NCI-H1436 (cell line): ENCODE measurements around the gene ARRB1.
"Not testable (repeated sequence)": the region's sequence is repeated elsewhere in the genome, so short reads cannot be mapped to it uniquely, and the experiment has no call there.

Experiments used
- DNase-seq: peaks from one replicate; lab custom pipeline; 2025; lab: John Stamatoyannopoulos, UW

The ARRB1 gene

DNA sequence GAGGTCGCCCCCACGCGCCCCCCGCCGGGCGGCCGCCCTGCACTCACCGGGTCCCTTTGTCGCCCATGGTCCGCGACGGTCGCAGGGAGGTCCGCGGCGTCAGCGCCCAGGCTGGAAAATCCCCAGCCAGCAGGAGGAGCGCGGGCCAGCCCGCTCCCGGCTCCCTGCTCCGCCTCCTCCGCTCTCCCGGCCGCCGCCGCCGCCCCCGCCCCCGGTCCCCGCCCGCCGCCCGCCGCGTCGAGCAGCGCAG is at the start of gene ARRB1:
TSS of gene ARRB1 (minus strand) at position 121 of the 250 bp plus-strand sequence. CDS start at position 67, 54 bp downstream.
- peak; percentile 22 for DNase-seq

DNA sequence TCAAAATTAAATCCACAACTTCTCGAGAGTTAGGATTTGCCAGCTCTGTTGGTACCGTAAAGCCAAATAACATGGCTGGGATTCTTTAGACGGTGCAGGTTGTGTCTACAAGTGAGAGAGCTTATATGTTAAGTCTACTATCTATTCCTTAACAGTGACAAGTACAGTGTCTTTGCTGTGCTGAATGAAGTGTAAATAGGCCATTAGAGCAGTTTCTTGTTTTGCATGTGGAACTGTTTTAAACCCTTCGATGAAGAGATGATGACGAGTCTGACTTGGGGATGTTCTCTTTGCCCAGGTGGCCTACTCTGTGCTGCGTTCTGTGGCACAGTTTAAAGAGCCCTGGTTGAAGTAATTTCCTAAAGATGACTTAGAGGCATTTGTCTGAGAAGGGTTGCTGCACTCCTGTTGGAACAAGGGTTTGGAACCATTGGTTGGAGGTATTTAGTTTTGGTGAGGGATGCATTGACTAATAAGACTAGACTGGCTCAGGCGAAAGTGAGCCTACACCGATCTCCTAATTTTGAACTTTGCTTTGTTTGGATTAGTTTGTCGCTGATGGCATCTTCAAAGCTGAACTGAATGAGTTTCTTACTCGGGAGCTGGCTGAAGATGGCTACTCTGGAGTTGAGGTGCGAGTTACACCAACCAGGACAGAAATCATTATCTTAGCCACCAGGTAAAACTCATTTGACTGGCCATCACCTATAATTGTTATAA is 48.8 kb upstream of the ARRB1 start:
- no peak for DNase-seq

DNA sequence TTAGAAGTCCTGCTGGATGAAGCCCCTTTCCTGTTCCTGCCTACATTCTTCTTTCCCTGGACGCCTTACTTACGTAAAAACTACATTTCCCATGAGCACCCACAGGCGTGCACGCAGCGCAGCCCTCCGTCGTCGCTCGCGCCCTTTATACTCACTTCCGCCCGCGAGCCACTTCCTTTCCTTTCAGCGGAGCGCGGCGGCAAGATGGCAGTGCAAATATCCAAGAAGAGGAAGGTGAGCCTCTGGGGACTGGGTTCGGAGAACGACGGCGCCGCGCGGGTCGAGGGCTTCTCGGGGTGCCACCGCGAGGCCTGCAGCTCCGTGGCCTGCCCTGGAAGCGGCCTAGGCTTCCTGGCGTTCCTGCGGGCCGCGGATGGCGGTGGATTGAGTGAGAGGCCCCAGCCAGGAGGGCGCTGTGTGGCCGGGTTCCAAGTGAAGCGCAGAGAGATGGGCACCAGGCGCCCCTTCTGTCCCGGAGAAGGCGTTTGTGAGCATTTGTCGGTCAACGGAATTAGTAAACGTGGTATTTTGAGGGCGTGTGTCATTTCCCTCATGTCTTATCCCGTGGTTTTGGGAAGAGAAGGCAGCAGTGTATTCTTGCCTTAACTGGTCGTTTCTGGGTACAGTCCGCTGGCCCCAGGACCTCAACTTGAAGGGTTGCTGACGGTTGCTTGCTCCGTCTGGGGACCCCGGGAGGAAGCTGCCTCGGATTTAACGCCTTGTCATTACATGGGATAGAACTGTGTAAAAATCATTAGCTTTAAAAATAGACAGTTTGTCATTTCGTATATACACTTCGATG is 48.1 kb upstream of the ARRB1 start, which contains the start of gene RPS3:
TSS of gene RPS3 (plus strand) at position 175 of the 802 bp plus-strand sequence. CDS start at position 205, 30 bp downstream.
- DNase-seq, result peak; percentile 88

DNA sequence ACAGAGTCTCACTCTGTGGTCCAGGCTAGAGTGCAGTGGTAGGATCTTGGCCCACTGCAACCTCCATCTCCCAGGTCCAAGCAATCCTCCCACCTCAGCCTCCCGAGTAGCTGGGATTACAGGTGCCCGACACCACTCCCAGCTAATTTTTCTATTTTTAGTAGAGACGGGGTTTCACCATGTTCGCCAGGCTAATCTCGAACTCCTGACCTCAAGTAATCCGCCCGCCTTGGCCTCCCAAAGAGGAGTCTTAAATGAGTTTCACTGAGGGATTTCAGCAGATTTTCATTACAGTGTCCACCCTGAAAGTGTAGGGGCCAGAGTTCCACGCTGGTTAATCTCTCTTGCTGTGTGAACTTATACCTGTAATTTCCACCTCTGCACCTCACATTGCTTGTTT is 47.4 kb upstream of the ARRB1 start:
- DNase-seq, result no peak

DNA sequence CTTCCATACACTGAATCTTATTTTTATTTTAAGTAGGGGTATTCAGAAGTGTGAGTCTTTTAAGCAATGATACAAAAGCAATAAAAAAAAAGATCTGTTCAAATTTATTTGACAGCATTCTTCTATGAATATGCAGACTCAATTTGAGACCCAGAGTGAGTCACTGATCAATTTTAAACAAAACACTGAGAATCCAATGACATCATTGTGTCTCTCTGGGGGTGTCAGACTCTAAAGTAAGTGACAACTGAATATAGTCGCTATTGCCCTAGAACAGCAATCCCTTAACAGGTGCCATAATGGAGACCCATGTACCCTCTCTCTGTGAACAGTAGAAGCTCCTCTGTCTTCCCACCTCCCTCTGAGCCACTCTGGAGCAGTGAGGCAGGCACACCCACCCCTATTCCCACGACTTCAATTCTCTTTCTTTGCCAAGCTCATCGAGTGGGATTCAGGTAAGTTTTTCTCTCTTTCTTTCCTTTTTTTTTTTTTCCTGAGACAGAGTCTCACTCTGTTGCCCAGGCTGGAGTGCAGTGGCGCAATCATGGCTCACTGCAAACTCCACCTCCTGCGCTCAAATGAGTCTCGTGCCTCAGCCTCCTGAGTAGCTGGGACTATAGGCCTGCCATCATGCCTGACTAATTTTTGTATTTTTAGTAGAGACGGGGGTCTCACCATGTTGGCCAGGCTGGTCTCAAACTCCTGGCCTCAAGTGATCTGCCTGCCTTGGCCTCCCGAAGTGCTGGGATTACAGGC is 42.8 kb upstream of the ARRB1 start:
- no peak for DNase-seq

DNA sequence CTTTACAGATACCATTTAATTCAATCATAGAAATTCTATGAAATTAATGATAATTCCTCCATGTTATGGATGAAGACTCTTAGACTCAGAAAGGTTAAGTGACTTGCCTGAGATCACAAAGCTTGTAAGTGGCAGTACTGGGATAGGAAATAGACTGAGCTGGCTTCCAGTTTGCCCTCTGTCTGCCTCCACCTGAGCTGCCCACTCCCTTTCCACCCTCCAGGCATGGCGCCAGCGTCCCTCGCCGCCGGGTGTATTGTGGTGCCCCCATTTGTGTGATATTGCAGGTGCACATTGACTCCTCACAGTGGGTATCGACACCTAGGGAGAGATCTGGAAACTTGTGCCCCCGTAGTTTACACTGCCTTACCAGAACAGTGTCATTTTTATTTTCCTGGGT is 38.5 kb upstream of the ARRB1 start:
- no peak for DNase-seq

DNA sequence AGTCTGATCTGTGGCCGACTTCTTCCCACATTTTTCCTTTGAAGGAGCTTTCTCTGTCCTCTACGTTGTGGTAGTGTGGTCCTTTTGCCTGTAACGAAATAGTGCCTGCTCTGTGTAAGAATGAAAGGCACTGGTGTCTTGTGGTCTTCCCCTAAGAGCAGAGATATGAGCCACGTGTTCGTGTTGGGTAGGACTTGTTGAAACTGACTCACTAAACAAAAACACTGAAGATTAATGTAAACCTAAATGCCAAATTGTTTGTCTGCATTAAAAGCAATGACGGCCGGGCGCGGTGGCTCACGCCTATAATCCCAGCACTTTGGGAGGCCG is 37.8 kb upstream of the ARRB1 start:
- DNase-seq, result no peak

DNA sequence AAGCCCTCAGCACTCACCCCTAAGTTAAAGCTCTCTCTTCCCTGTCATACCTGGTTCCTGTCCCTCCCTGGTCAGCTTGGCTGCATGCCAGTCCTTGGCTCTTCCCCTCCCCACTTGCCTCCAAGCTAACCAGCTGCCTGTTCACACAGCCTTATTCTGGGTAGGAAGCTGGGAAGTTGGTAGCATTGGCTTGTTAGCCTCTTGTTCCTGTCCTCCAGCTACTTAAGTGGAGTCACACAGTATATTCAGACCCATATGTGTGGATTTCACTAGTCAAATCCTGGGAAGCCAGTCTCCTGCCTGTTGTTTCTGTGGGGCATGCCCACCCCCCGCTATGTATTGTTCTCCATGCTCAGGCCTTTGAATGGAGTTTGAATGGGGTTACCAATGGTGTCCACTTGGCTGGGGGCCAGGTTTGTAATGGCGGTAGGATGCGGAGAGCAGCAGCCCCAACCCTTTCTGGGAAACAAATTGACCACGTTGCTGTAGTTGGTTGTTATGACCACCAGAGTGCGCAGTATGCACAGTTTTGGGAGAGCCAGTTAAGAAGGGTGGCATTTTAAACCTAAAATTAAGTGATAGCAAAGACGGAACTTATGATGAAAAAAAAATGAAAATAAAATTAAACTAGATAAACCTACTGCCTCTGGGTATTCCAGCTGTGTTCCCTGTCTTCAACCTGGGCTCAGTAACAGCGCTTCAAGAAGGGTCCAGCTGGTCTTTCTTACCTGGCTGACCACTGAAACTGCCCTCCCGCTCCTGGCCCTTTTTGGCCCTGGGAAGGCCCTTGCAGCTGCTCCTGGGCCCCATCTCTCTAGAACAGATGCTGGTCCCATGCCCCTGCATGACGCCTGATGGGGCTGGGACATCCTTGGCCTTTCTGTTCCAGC is 37.2 kb upstream of the ARRB1 start:
- DNase-seq, result peak; percentile 64

DNA sequence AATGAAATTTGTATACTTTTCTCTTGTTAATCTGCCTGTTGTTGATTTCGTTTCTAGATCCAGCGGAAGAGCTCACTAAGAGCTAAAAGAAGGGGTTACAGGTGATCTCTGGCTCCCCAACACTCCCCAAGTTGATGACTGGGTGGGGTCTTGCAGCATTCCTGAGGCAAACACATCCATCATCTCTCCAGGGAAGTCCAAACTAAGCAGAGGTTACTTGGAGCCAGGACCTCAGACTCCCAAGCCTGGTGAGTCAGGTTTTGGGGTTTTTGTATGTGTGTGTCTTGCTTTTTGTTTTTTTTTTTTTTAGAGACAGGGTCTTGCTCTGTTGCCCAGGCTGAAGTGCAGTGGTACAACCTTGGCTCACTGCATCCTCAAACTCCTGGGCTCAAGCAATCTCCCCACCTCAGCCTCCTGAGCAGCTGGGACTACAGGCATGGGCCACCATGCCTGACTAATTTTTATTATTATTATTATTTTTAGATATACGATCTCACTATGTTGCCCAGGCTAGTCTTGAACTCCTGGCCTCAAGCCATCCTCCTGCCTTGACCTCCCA is 36.4 kb upstream of the ARRB1 start:
- no peak for DNase-seq

DNA sequence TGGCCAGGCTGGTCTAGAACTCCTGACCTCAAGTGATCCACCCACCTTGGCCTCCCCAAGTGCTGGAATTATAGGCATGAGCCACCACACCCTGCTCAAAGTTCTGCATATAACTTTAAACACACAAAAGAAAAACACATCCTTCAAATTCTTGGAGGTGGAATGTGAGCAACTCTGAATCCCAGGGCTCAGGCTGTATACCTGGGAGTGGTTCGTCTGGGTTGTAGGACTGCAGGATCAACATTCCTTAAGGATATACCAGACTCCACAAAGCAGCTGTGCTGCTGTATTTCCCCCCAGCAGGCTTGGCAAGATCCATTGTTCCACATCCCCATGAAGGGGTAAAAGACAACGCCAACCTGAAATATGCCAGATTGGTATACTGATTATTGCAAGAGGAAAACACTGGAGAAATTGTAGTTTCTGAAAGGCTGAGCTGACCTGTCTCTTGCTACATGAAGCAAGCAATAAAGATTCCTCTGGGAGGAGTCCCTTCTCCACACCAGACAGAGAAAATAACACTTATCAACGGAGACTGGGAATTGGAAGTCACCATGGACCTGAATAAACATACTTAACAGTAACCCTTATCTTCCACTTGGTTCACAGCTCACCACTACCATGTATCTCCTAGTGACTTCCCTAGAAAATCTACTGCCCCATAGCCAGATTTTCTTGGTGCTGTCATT is 35.6 kb upstream of the ARRB1 start:
- DNase-seq, result no peak

DNA sequence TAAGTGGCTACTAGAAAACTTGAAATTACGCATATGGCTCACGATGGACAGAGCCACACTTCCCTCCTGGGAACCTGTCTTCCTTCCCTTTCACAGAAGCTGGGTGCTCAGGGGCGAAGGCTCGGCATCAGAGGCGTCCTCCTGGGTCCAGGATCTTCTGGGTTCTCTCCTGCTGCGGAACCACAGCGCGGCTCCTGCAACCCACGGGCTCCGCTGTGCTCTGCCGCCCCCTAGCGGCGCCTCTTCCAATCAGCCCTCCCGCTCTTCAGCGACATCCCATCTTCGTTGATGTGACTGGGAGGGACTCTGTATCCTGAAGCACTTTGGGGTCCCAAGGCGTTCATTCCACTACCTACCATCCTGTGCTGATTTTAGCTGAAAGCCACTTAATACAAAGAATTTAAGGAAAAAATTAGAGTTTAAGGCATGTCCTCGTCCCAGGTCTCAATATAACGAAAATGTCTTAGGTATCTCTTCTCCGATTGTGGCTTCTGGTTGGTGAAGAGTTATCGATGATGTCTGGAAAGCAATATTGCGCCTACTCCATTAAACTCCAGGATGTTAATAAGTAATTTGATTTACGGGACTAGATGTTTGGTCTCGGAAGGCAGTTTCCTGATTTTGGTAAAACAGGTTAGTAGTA is 33.1 kb upstream of the ARRB1 start:
- DNase-seq, result peak; percentile 69

DNA sequence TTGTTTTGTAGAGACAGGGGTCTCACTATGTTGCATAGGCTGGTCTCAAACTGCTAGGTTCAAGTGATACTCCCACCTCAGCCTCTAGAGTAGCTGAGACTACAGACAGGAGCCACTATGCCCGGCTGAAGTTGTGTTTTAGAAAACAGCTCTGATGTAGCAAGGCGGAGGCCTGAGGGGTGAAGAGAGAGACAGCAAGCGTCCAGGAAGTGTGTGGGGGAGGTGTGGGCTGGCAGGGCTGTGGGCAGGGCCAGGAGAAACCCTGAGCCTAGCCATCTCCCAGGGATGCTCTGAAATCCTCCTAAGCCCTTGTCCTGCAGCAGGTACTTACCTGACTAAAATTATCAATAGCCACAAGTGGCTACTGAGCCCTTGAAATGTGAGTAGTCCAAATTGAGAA is 31.8 kb upstream of the ARRB1 start:
- no peak for DNase-seq

DNA sequence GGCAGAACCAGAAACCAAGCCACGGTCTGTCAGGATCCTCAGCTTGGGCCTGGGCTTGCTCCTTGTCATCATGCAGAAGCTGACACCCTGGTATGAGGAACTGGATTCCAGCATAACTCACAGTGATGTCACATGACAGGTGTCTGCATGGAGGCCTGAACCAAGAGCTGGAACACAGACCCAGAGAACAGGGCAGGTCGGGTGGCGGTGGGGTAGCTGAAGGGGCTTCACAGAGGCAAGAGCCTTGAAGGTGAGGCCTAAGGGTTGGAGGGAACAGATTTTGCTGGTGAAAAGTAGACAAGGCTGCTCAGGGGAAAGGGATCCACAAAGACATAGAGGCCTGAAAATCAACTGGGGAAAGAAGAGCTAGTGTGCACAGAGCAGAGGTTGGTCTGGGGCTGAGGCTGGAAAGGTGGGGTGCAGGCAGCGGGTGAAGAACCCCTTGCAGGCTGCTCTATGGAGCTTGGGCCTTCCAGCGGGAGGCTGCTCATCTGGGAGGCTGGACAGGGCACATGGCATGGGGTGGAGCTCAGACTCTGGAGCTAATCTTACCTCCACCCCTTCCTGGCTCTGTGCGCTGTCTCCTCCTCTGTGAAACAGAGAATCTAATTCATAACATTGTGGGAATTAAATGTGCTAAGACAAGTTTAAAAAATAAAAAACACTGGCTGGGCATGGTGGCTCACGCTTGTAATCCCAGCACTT is 29.4 kb upstream of the ARRB1 start:
- DNase-seq, result no peak

DNA sequence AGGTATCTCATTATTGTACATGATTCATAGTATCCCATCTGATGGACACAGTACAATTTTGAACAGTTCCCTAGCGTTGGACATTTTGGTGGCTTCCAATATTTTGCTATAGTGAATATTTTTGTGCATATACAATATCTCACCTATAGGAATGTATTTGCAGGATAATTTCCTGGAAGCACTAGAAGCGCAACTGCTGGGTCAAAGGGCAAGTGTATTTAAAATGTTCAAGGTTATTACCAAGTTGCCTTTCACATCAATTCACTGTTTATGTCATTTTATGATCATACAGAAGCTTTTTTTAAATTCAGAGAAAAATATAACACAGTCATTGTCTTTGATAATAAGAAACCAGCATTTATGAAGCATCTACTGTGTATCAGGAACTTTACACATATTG is 28.8 kb upstream of the ARRB1 start:
- DNase-seq, result no peak

DNA sequence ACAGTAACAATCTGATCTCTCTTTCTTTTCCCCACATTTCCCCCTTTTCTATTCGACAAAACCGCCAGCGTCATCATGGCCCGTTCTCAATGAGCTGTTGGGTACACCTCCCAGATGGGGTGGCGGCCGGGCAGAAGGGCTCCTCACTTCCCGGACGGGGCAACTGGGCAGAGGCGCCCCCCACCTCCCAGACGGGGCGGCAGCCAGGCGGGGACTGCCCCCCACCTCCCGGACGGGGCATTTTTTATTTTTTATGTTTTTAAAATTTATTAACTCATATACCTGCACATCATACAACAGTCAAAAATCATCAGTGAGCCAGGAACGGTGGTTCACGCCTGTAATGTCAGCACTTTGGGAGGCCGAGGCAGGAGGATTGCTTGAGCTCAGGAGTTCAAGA is 27.3 kb upstream of the ARRB1 start:
- DNase-seq, result not testable (repeated sequence)

DNA sequence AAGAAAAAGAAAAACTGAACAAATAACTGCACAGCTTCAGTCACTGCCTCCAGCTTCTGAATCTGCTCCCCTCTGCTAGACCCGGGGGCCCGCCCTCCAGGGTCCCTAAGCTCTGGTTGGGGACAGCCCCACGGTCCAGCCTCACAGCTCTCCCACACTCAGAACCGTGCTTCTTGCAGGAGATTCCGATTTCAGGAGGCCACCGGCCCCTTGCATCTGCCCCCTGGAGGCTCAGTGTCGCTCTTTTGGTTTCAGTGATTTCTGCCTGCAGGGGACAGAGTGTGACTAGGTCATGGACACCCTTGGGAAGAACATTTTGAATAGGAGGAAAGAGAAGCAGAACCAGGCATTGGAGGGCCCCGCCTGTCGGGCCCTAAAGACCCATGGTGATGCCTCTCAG is 24.7 kb upstream of the ARRB1 start:
- DNase-seq, result no peak

DNA sequence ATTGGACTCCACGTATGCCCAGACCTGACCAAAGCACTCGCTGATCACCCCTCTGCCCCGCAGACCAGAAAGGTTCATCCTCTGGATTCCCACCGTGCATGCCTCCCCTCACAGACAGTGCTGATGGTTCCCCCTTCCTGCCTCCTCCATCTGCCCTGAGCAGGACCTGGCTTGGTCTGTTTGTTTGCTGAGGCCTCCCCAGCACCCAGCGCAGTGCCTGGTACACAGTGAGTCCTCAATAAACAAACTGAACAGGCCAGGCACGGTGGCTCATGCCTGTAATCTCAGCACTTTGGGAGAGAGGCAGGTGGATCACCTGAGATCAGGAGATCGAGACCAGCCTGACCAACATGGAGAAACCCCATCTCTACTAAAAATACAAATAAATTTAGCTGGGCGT is 24.2 kb upstream of the ARRB1 start:
- DNase-seq, result no peak

DNA sequence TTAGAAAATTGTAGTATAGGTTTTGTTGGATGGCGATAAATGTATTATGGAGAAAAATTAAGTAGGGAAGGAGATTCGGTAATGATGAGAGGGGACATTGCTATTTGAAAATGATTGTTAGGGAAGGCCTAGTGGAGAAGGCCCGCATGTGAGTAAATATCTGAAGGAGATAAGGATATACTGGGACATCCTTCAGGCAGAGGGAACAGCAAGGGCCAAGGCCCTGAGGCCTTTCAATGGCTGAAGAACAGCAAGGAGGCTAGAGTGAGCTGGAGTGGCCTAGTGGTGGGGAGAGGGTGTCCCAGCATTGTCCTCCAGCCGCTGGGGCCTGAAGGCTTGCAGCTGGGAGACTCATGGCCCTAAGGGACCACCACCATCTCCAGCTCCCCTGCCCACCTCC is 23.2 kb upstream of the ARRB1 start:
- no peak for DNase-seq

DNA sequence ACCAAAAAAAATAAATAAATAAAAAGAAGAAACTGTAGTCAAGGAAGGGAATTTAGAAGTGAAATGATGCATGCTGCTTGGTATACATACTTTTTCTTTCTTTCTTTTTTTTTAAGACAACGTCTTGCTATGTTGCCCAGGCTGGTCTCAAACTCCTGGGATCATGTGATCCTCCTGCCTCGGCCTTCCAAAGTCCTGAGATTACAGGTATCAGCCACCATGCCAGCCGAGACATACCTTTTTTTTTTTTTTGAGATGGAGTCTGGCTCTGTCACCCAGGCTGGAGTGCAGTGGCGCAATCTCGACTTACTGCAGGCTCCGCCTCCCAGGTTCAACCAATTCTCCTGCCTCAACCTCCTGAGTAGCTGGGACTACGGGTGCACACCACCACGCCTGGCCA is 21.7 kb upstream of the ARRB1 start:
- no peak for DNase-seq
